ENCODE results near the gene GPR142.

DNA sequence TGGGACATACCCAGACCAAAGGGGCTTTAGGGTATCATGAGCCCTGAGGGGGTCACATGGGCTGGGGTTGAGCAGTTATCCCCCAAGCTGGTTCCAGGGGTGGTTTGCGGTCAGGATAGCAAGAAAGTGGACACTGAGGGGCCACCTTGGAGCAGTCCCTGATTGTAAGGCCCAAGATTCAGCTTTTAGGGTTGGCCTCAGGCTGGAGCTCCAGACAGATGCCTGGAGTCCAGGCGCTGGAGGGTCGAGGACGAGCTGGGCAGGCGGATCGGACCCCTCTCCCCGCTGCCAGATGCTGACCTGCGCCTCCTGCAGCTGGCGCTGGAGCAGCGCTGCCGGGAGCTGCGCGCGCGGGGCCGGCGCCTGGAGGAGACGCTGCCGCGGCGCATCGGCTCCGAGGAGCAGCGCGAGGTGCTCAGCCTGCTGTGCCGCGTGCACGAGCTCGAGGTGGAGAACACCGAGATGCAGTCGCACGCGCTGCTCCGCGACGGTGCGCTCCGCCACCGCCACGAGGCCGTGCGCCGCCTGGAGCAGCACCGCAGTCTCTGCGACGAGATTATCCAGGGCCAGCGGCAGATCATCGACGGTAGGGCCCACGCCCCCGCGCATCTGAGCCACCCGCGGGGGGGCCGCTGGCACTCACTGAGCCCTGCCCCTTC is 15.6 kb upstream of the GPR142 start:
- TF ChIP-seq, protein P1, sequence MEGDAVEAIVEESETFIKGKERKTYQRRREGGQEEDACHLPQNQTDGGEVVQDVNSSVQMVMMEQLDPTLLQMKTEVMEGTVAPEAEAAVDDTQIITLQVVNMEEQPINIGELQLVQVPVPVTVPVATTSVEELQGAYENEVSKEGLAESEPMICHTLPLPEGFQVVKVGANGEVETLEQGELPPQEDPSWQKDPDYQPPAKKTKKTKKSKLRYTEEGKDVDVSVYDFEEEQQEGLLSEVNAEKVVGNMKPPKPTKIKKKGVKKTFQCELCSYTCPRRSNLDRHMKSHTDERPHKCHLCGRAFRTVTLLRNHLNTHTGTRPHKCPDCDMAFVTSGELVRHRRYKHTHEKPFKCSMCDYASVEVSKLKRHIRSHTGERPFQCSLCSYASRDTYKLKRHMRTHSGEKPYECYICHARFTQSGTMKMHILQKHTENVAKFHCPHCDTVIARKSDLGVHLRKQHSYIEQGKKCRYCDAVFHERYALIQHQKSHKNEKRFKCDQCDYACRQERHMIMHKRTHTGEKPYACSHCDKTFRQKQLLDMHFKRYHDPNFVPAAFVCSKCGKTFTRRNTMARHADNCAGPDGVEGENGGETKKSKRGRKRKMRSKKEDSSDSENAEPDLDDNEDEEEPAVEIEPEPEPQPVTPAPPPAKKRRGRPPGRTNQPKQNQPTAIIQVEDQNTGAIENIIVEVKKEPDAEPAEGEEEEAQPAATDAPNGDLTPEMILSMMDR (IDR thresholded peaks at IDR 0.05) = no peak
- no peak for TF ChIP-seq POLR2A (IDR thresholded peaks at IDR 0.05)
